Measurements from ENCODE around the gene RITA1.

DNA sequence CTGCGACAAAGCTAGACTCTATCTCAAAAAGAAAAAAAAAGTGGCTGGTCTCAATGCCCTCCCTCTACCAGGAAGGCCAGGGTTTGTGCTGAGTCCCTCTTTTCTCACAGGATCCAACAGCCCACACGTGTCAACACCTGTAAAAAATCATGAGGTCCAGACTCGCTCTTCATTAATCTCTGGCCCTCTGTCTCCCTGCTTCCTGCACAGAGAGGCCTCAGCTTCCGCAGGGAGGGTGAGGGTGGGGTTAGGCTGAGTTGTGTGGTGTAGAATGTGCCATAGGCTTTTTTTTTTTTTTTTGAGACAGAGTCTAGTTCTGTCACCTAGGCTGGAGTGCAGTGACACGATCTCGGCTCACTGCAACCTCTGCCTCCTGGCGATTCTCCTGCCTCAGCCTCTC is 29.9 kb upstream of the RITA1 start:
- TF ChIP-seq, protein P1, sequence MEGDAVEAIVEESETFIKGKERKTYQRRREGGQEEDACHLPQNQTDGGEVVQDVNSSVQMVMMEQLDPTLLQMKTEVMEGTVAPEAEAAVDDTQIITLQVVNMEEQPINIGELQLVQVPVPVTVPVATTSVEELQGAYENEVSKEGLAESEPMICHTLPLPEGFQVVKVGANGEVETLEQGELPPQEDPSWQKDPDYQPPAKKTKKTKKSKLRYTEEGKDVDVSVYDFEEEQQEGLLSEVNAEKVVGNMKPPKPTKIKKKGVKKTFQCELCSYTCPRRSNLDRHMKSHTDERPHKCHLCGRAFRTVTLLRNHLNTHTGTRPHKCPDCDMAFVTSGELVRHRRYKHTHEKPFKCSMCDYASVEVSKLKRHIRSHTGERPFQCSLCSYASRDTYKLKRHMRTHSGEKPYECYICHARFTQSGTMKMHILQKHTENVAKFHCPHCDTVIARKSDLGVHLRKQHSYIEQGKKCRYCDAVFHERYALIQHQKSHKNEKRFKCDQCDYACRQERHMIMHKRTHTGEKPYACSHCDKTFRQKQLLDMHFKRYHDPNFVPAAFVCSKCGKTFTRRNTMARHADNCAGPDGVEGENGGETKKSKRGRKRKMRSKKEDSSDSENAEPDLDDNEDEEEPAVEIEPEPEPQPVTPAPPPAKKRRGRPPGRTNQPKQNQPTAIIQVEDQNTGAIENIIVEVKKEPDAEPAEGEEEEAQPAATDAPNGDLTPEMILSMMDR (IDR thresholded peaks at IDR 0.05 in 2 of 3, conservative IDR thresholded peaks at IDR 0.05 in 1 of 3; ENCODE audit: borderline replicate concordance in 1 of 3, insufficient read depth in 1 of 3, low read depth in 2 of 3, low read length in 2 of 3), result no peak
- TF ChIP-seq POLR2AphosphoS5 (IDR thresholded peaks at IDR 0.05; ENCODE audit: low read depth, low read length) (no peak), POLR2A (IDR thresholded peaks at IDR 0.05; ENCODE audit: borderline replicate concordance, extremely low read depth, insufficient read depth, insufficient read length) (no peak), ZFX (IDR thresholded peaks at IDR 0.05) (no peak), EZH2 (IDR thresholded peaks at IDR 0.05) (no peak), EZH2phosphoT487 (IDR thresholded peaks at IDR 0.05; ENCODE audit: borderline replicate concordance) (no peak), CEBPB (IDR thresholded peaks at IDR 0.05; ENCODE audit: low read depth) (no peak), SRF (IDR thresholded peaks at IDR 0.05; ENCODE audit: low read depth) (no peak), SP1 (IDR thresholded peaks at IDR 0.05; ENCODE audit: low read depth) (no peak), TCF7L2 (IDR thresholded peaks at IDR 0.05; ENCODE audit: borderline replicate concordance, extremely low read depth, insufficient read depth, insufficient read length) (no peak), YY1 (IDR thresholded peaks at IDR 0.05; ENCODE audit: extremely low read depth, insufficient replicate concordance, low read depth, low read length) (no peak), JUND (IDR thresholded peaks at IDR 0.05) (no peak)
